Progenitor cell of endocrine pancreas (in vitro differentiated cells): ENCODE data around the gene DLST. TPM values are rescaled to one million over a fixed set of nuclear protein-coding genes. Genes with fewer than 3 reads are reported as not detected.

Source experiments
- DNase-seq: peaks from one replicate; pipeline ENCODE4 v3.0.0; 2021; ENCODE audit warnings: low spot score; ENCODE audit not compliant: unreplicated experiment
- H3K27ac Mint-ChIP-seq: 2 replicates; pipeline ENCODE4 v1.8.0; 2021; ENCODE audit warnings: mild to moderate bottlenecking, moderate library complexity, mixed read lengths
- H3K27me3 Mint-ChIP-seq: 2 replicates; pipeline ENCODE4 v1.8.0; 2021; ENCODE audit warnings: mixed read lengths
- H3K36me3 Mint-ChIP-seq: 2 replicates; pipeline ENCODE4 v1.8.0; 2022; ENCODE audit warnings: mixed read lengths; ENCODE audit not compliant: insufficient read depth
- H3K4me1 Mint-ChIP-seq: 2 replicates; pipeline ENCODE4 v1.8.0; 2021; ENCODE audit warnings: low read depth, mixed read lengths
- H3K4me3 Mint-ChIP-seq: 2 replicates; pipeline ENCODE4 v1.8.0; 2021; ENCODE audit warnings: low read depth, mild to moderate bottlenecking, moderate library complexity, mixed read lengths
- H3K9me3 Mint-ChIP-seq: 2 replicates; pipeline ENCODE4 v1.8.0; 2021; ENCODE audit warnings: low read depth, mixed read lengths
- CTCF ChIP-seq: fragments of 200-600 bp; sonication (generic); IDR thresholded peaks from one replicate; pipeline ENCODE4 v1.5.0; 2021; ENCODE audit warnings: antibody characterized with exemption, mild to moderate bottlenecking; ENCODE audit not compliant: unreplicated experiment
- long read RNA-seq: library from polyadenylated mRNA; unstranded; transcript quantifications from one replicate; pipeline ENCODE4 v2.0.0, GENCODE V29; 2020
- total RNA-seq: library from RNA; stranded (reverse); gene quantifications from 2 replicates; pipeline ENCODE4 v1.2.1, GENCODE V29; 2021

DLST gene
- 89.1 and 97.8 TPM in 2 replicates for total RNA-seq
- long read RNA-seq, partial matches to known transcripts, result 1 of 6 reads
- long read RNA-seq, other reads (novel, unspliced or antisense), result 4 of 6 reads

GRCh38 chr14:74881431-74882102 lies at the start of gene DLST:
Gene DLST, plus strand, starts transcription at chr14:74881916. Its CDS starts 38 bp downstream, at chr14:74881954.
- no peak for TF ChIP-seq CTCF
- peak within 1 kb of the TSS; percentile 99 for H3K27ac Mint-ChIP-seq
- H3K4me3 Mint-ChIP-seq, result peak within 1 kb of the TSS; percentile 100
- H3K9me3 Mint-ChIP-seq, result no peaks in the 10 kb centered on the region
- peaks cover under 1% of the 10 kb centered on the region for H3K27me3 Mint-ChIP-seq
- peak; percentile 82 for DNase-seq
- peaks cover 1% of the 10 kb centered on the region for H3K36me3 Mint-ChIP-seq
- H3K4me1 Mint-ChIP-seq, result peaks cover 35% of the 10 kb centered on the region

- Mint-ChIP-seq H3K27me3 (no peaks in the 10 kb centered on the region), H3K4me1 (peaks cover 9% of the 10 kb centered on the region), H3K27ac (peak overlapping the region; percentile 82), H3K4me3 (no peak overlapping the region), H3K9me3 (no peaks in the 10 kb centered on the region), H3K36me3 (peaks cover 26% of the 10 kb centered on the region)
- no peak for DNase-seq
- no peak for TF ChIP-seq CTCF
Observed at GRCh38 chr14:74832849-74833248, 48.9 kb upstream of the DLST start.

GRCh38 chr14:74834692-74835392 lies 46.9 kb upstream of the DLST start:
- no peaks in the 10 kb centered on the region for H3K9me3 Mint-ChIP-seq
- no peak for TF ChIP-seq CTCF
- H3K27ac Mint-ChIP-seq, result peak overlapping the region; percentile 26
- no peak overlapping the region for H3K4me3 Mint-ChIP-seq
- peaks cover 9% of the 10 kb centered on the region for H3K4me1 Mint-ChIP-seq
- no peak for DNase-seq
- H3K36me3 Mint-ChIP-seq, result peaks cover 18% of the 10 kb centered on the region
- H3K27me3 Mint-ChIP-seq, result no peaks in the 10 kb centered on the region

GRCh38 chr14:74835645-74836250 lies 46.0 kb upstream of the DLST start:
- H3K27ac Mint-ChIP-seq, result peak overlapping the region; percentile 35
- H3K27me3 Mint-ChIP-seq, result no peaks in the 10 kb centered on the region
- no peak for TF ChIP-seq CTCF
- no peak for DNase-seq
- H3K4me3 Mint-ChIP-seq, result no peak overlapping the region
- peaks cover 9% of the 10 kb centered on the region for H3K4me1 Mint-ChIP-seq
- H3K9me3 Mint-ChIP-seq, result no peaks in the 10 kb centered on the region
- peaks cover 10% of the 10 kb centered on the region for H3K36me3 Mint-ChIP-seq

GRCh38 chr14:74836251-74836960 lies 45.3 kb upstream of the DLST start:
- peaks cover 10% of the 10 kb centered on the region for H3K4me1 Mint-ChIP-seq
- H3K9me3 Mint-ChIP-seq, result no peaks in the 10 kb centered on the region
- DNase-seq, result no peak
- no peaks in the 10 kb centered on the region for H3K27me3 Mint-ChIP-seq
- no peak for TF ChIP-seq CTCF
- H3K27ac Mint-ChIP-seq, result peak overlapping the region; percentile 51
- H3K36me3 Mint-ChIP-seq, result peaks cover 8% of the 10 kb centered on the region
- H3K4me3 Mint-ChIP-seq, result no peak overlapping the region
